HG02870 (cell line): ENCODE data around the gene DDX42.
"Not testable (repeated sequence)": the region's sequence is repeated elsewhere in the genome, so short reads cannot be mapped to it uniquely, and the experiment has no call there.

Experiments used
- ATAC-seq: cut with Tn5 transposase; IDR thresholded peaks from one replicate; pipeline ENCODE4 v1.9.1; 2021; ENCODE audit warnings: mild to moderate bottlenecking, moderate library complexity; ENCODE audit not compliant: unreplicated experiment

The DDX42 gene

DNA sequence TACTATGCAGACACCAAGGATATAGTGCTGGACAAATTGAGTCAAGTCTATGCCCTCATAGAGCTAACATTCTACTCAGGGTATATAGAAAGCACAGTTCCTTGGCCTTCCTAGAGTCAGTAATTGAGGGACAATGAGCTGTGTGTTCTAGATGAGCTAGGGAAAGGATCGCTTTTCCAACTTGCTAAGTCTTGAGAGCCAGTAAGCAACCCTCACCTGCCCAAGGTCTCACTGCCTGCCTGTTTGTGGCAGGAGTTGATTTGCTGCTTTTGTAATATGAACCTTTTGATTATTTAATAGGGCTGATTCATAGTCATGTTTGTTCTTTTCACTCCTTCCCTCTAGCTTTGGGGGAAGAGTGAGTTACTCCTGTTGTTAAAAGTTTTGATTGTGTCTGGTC lies 6.5 kb downstream of the DDX42 start:
- ATAC-seq, result no peak

DNA sequence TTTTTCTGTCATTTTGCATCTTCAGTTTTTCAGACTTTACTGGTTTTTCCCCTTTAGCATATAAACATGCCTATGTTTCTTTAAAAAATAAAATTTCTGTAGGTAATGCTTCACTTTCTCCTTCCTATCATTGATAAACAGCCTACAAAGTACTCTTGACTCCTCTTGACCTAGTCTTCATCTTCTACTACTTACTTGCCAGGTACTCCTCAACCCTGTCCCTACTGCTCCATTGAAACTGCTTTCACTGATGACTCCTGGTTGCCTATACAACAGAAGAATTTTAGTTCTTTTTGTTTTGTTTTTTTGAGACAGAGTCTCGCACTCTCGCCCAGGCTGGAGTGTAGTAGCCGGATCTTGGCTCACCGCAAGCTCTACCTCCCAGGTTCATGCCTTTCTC lies 7.0 kb downstream of the DDX42 start:
- ATAC-seq, result no peak

DNA sequence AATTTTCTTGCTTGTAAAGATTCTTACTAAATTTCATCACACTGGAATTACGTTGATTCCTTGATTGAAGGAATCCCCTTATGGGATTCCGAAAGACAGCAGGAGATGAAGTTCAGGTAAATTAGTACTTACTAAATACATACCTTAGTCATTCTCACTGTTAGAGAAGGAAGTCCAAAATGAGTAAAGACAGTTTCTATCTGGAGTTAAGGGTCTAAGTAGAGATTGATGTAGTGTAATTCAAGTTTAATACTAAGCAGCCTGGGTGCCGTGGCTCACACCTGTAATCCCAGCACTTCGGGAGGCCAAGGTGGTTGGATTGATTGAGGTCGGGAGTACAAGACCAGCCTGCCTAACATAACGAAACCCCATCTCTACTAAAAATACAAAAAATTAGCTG lies 9.6 kb downstream of the DDX42 start:
- ATAC-seq, result no peak

DNA sequence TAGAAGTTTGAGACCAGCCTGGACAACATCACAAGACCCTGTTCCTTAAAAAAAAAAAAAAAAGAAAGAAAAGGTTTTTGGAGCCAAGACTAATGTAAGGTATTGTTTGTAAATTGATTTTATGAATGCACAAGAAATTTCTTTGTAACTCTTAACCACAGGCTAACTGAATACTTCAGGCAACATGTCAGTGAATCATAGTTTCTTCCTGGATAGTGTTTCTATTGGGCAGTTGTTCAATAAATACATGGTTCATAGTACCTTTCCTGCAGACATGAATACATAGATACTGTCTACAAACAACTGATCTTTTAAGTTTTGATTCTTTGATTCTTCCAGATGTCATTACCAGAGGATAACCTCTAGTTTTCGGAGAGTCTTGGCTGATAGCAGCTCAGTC lies 11.6 kb downstream of the DDX42 start:
- no peak for ATAC-seq

DNA sequence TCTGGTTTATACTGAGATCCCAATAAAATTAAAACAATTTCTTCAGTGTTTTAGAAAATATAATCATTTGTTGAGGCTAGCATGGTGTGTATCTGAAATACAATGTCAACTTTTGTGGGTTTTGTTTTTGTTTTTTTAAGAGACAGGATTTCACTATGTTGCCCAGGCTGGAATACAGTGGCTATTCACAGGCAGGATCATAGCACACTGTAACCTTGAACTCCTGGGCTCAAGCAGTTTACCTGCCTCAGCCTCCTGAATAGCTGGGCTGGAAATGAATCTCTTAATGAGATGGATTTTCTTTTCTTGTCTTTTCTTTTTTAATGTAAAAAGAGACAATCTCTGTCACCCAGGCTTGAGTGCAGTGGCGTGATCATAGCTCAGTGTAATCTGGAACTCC lies 12.1 kb downstream of the DDX42 start:
- no peak for ATAC-seq

DNA sequence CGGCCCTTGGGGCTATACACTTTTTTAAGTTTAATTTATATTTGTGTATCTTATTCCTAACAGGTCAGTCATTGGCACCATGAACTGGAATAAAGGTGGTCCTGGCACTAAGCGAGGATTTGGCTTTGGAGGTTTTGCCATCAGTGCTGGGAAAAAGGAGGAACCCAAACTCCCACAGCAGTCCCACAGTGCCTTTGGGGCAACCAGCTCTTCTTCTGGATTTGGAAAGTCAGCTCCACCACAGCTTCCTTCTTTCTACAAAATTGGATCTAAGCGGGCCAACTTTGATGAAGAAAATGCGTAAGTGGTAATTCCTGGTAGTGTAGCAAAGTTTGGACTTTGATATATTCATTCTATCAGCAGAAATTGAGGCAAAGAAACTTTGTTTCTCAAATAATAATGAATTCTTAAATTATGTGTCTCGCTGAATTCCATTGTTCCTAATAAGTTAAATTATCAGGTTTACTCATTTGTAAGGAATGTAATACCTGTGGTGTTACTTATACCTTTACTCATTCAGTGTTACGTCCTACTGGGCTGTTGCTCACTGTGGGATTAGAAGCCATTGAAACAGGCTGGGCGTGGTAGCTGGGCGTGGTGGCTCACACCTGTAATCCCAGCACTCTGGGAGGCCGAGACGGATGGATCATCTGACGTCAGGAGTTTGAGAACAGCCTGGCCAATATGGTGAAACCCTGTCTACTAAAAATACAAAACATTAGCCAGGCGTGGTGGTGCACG lies 13.2 kb downstream of the DDX42 start:
- no peak for ATAC-seq

DNA sequence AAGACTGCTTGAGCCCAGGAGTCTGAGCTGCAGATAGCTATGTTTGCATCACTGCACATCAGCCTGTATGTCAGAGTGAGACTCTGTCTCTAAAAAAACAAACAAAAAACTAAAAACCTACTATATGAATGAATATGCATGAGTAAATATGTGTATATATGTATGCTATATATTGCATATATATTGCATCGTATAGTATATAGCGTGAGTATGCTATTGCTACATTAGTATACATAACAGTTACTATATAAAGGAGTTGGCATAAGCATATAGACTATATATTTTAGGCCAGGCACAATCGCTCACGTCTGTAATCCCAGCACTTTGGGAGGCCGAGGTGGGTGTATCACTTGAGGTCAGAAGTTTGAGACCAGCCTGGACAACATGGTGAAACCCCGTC lies 16.1 kb downstream of the DDX42 start:
- no peak for ATAC-seq

DNA sequence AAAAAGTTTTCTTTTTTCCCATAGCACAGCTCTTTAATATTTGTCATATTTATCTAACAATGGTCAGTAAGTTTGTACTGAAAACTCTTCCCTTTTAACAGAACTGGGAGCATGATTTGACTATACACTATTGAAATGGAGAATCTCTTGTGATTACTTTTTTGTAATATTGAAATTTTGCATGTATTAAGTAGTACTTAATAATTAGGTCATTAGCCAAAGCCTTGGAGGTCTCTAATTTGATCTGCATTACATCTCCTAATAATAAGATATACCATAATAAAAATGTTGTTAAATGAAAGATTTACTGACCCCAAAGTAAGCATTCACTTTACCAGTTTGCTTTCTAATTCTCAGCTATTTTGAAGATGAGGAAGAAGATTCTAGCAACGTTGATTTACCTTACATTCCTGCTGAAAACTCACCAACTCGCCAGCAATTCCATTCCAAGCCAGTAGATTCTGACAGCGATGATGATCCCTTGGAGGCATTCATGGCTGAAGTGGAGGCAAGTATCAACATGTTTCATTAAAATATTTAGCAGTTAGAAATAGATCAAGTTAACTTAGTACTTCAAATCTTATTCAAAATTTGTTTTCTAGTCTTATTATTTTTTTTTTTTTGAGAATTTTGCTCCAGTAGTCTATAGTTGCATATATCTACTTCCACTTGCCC lies 18.2 kb downstream of the DDX42 start:
- no peak for ATAC-seq

DNA sequence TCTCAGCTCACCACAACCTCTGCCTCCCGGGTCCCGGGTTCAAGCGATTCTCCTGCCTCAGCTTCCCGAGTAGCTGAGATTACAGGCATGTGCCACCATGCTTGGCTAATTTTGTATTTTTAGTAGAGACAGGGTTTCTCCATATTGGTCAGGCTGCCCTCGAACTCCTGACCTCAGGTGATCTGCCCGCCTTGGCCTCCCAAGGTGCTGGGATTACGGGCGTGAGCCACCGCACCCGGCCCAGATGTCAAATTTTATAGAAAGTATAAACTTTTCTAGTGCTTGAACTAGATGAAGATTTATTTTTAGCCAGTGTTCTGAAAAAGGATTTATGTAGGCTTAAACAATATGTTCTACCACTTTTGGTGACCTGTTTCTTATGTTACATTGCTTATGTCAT lies 22.4 kb downstream of the DDX42 start:
- not testable (repeated sequence) for ATAC-seq

DNA sequence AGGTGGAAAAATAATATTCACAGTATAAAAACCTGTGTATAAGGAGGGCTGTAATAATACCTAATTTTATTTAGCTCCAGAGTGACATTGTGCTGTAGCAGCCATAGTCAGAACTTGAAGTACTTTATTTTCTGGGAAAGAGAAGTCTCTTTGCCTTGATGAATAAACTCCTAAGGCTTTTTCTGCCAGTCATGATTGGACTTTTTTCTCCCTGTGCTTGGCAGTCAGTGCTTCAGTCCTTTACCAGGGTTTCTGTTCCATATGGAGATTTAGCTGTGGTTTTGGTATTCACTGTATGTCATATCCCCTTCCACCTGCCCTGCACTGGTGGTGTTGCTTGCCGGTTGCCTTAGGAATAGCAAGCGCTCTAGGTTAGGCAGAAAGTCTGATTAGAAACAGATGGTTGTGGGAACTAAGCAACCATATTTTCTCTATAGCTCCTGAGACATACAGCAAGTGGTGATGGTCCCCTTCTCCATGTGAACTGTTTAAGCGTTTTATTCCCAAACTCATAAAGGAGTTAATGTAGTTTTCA lies 24.7 kb downstream of the DDX42 start:
- no peak for ATAC-seq

DNA sequence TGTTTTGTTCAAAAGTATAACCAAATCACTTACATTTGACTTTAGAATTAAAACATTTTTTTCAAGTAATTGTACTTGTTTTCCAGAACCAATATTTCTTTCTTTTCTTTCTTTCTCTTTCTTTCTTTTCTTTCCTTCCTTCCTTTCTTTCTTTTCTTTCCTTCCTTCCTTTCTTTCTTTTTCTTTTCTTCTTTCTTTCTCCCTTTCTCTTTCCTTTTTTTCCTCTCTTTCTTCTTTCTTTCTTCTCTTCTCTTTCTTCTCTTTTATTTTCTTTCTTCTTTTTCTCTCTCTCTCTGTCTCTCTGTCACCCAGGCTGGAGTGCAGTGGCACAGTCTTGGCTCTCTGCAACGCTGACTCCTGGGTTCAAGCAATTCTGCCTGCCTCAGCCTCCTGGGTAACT lies 26.8 kb downstream of the DDX42 start:
- no peak for ATAC-seq

DNA sequence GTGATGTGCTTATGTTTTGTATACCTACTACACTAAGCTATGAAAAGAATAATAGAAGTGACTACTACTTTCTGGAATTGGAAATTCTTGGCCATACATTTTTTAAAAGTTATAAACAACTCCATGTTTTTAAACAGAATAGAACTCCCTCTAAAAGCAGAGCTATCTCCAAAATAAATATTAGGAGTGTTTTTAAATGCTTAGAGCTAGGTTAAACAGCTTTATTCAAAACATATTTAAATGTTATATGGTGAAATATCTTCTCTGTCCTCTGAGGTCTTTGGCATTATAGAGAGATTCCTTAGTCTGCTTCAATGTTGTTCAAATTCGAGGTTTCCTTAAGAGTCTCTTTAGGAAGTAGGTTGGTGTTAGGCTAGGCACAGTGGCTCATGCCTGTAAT lies 30.4 kb downstream of the DDX42 start:
- ATAC-seq, result no peak

DNA sequence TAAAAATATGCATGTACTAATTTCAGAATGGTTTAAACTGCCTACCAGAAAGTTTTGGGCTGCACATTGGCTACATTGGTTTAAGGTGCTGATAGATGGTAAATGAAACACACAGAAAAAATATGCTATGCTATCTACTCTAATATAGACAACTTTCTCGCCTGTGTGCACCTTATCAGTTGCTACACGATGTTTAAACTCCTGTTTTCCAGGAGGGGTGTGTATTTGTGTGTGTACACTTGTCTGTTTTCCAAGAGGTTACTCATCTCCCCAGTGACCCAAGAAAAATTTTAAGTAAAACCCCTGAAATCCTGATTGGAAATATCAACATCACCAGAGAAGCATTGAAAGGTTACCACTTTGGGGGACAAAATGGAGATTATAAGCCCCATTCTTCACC lies 31.6 kb downstream of the DDX42 start:
- ATAC-seq, result no peak

DNA sequence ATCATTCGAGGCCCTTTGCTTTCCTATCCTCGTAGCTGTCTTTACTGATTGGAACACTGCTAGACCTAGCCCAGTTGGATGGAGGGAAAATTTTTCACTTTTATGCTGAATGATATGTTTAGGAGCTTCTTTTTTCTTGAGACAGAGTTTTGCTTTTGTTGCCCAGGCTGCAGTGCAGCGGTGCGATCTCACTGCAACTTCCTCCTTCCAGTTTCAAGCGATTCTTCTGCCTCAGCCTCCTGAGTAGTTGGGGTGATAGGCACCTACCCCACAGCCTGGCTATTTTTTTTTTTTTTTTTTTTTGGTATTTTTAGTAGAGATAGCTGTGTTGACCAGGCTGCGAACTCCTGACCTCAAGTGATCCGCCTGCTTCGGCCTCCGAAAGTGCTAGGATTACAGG lies 36.0 kb downstream of the DDX42 start:
- no peak for ATAC-seq

DNA sequence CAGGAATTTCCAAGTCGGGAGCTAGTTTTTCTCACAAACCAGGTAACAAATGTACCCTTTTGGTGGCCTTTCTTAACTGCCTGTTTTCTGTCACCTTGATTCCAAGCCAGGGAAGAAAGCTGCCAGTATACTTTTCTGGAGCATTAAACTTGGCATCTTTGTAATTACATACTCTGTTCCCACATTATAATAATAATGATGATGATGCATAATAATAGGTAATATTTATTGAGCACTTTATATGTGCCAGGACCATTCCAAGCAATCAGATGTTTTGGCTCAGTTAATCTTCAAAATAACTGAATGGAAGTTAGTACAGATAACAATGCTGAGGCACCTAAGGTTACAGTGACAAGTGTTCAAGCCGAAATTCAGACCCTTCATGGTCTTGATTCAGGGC lies 42.2 kb downstream of the DDX42 start:
- ATAC-seq, result no peak

DNA sequence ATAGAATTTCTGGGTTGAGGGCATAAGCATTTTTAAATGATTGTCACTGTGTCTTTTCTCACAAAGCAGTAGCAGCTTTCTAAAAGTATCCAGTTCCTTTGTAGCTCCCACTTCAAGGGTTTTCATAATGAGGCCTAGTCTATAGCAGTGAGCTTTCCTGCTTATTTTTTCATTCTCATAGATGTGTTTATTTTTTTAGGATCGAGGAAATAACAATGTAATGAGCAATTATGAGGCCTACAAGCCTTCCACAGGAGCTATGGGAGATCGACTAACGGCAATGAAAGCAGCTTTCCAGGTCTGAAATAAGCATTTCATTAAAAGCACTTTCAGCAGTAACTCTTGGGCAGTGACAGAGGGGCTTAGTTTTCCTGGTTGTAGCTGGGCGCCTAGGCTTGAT lies 42.7 kb downstream of the DDX42 start:
- no peak for ATAC-seq

DNA sequence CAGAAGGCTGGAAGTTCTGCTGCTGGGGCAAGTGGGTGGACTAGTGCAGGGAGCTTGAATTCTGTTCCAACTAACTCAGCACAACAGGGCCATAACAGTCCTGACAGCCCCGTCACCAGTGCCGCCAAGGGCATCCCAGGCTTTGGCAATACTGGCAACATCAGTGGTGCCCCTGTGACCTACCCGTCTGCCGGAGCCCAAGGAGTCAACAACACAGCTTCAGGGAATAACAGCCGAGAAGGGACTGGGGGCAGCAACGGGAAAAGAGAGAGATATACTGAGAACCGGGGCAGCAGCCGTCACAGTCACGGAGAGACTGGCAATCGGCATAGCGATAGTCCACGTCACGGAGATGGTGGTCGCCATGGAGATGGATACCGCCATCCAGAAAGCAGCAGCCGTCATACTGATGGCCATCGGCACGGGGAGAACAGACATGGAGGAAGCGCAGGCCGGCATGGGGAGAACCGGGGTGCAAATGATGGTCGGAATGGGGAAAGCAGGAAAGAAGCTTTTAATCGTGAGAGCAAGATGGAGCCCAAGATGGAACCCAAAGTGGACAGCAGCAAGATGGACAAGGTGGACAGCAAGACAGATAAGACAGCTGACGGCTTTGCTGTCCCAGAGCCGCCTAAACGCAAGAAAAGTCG lies 43.9 kb downstream of the DDX42 start:
- ATAC-seq, result no peak

DNA sequence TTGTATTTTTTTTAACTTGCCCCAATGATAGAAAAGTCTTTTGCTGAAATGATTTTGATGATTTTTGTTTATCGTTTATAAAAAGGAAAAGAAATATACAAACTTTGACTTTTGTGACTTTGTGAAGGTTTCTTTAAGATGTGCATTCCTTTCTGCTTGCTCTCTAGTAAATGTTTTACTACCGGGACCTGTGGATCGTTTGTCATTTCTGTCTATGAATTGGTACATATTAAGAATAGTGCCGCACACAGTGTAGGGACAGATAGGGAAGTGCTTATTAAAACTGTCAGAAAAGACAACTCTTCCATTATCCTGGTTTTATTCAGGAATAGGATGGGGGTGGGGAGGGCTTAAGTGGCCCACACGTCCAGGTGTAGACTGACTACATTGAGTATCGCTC lies 45.2 kb downstream of the DDX42 start:
- no peak for ATAC-seq

DNA sequence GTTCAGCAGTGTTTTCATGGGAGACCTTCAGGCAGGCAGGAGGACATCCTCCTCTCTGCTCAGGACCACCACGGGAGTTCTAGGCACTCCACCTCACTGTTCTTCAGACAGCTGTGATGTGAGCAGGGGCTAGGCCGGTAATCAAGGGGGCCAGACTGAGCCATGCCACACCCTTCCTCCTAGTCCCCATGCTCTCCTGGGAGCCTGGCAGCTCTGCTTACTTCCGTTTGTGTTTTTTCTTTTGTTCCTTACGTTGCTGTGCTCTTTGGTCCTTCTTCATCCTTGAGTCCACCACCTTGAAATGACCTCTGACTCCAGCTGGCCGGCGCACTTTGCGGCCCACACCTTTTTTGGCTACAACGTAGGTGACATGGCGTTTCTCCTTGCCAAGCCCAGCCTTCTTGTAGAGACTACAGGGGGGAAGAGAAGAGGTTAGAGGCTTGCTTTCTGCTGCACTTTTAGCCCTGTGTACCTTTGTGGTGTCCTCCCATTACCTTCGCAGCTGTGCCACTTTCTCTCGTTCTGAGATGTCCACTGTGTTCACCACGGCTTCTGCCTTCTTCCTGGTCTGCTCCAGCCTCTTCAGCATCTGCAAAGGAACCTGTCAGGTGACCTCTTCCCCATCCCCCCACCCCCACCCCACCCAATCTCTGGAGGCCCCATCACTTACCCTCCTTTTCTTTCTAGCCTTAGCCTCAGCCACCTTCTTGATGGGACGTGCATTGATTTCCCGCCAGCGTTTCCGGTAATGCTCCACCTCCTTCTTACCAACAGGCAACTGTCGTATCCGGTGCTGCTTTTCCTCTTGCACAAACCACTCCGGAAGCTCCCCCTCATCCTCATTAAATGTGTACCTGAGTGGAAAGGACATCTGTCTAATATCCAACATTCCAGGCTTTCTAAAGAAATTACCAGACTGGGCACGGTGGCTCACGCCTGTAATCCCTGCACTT lies 45.9 kb downstream of the DDX42 start:
- ATAC-seq, result no peak

DNA sequence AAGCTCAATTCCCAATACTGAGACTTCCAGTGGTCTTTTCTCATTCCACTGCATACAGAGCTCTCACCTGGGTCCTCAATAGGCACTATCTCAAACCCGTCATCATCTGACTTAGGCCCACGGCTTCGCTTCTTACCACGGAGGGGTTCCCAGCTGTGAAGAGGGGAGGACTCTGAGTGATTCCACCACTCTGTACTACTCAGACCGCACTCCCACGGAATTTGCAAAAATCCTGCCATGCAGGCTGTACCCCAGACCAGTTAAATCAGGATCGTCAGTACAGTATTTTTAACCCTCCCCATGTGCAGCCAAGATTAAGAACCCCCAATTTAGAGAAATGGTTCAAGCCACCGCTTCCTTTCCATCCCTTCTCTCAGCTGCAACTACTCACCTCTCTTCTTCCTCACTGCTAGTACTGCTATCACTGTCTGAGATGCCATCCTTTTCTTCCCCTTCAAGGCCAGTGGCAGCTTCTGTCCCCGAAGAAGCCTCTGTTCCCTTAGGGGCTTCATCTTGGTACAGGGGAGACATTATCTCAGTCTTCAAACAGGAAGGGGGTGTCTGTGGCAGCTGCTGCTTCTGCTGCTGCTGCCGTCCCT lies 47.1 kb downstream of the DDX42 start:
- no peak for ATAC-seq

DNA sequence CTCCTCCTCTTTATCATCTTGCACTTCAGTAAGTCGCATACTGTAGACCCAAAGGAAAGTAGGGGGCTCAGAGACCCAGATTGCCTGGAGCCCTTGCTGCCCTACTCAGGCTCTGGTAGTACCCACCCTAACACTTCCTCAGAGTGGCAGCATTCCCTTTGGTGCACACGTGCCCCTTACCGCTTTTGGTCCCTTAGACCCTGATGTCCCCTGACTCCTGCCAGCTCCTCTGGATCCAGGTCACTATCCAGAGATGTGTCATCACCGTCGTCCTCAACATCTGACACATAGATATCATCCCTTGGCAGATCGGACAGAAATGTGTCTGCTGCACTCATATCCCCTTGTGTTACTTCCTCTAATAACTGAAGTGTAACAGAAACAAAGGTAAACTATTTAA lies 47.8 kb downstream of the DDX42 start:
- ATAC-seq, result no peak
